Stomach (tissue), 9 donors: ENCODE results near the gene HOXC13. TPM values are rescaled to one million over a fixed set of nuclear protein-coding genes. Genes with fewer than 3 reads are reported as not detected.

ENCODE experiments used
- DNase-seq, 2 donors: peaks; one replicate each; pipeline versions ENCODE4 v3.0.0 to v3.0.0-alpha.2; 2013 to 2019
- H3K27ac ChIP-seq, 5 donors: fragments of 200-600 bp in 4 of 5; sonication (generic) in 4 of 5; one replicate each; pipeline ENCODE4 v1.5.1; 2013 to 2019; ENCODE audit warnings: mild to moderate bottlenecking in 1 of 5, moderate library complexity in 1 of 5
- H3K27me3 ChIP-seq, 3 donors: fragments of 200-600 bp; sonication (generic); one replicate each; pipeline ENCODE4 v1.5.1; 2017 to 2019; ENCODE audit warnings: mixed run types in 1 of 3
- H3K36me3 ChIP-seq, 4 donors: fragments of 200-600 bp; sonication (generic); 1 replicate in 3 of 4; 2 replicates in 1 of 4; pipeline ENCODE4 v1.5.1; 2016 to 2019
- H3K4me1 ChIP-seq, 4 donors: fragments of 200-600 bp; sonication (generic); one replicate each; pipeline ENCODE4 v1.5.1; 2016 to 2019
- H3K4me3 ChIP-seq, 4 donors: fragments of 200-600 bp; sonication (generic) in 3 of 4; one replicate each; pipeline ENCODE4 v1.5.1; 2016 to 2019; ENCODE audit warnings: mild to moderate bottlenecking in 1 of 4
- H3K9me3 ChIP-seq, 4 donors: fragments of 200-600 bp; sonication (generic); one replicate each; pipeline ENCODE4 v1.5.1; 2016 to 2019
- CTCF ChIP-seq, 7 experiments: fragments of 450-650 bp in 4 of 7; fragments of 200-600 bp in 3 of 7; sonication (generic) in 3 of 7; IDR thresholded peaks; one replicate each; pipeline ENCODE4 v1.5.1; 2016 to 2019; ENCODE audit warnings: antibody characterized with exemption in 7 of 7, control low read depth in 2 of 7, mild to moderate bottlenecking in 1 of 7
- EP300 ChIP-seq: sonication (generic); formaldehyde crosslinking; IDR thresholded peaks from one replicate; pipeline ENCODE4 v1.6.1; 2017; ENCODE audit warnings: antibody characterized with exemption
- POLR2A ChIP-seq, 4 donors: fragments of 450-650 bp; IDR thresholded peaks; one replicate each; pipeline ENCODE4 v1.6.1; 2016; ENCODE audit warnings: antibody characterized with exemption in 4 of 4, control low read depth in 2 of 4, mild to moderate bottlenecking in 1 of 4, moderate library complexity in 1 of 4
- POLR2AphosphoS5 ChIP-seq, 3 donors: sonication (generic); formaldehyde crosslinking; IDR thresholded peaks; one replicate each; pipeline ENCODE4 v1.6.1; 2016; ENCODE audit warnings: antibody characterized with exemption in 3 of 3
- WGBS, 5 donors: extraction: QIAGEN DNeasy Blood & Tissue Kit in 3 of 5; methylation state at CpG; one replicate each; pipeline versions ENCODE4 v1.1.5 to v1.1.7; 2013 to 2018; 5-methylcytosine and 5-hydroxymethylcytosine counted together
- intact Hi-C: fragments of 100-400 bp; cut with DNase I; formaldehyde crosslinking; loops from one replicate; pipeline ENCODE4 v1.15.1; 2023; ENCODE audit warnings: low total_unique reads
- polyA plus RNA-seq, 3 donors: library from polyadenylated mRNA; stranded (reverse); fragments of 200-250 nt; gene quantifications; one replicate each; pipeline ENCODE4 v1.2.3, GENCODE V29; 2013
- total RNA-seq, 5 donors: library from RNA; depleted of rRNA; stranded (reverse); fragments of >200 nt; gene quantifications; one replicate each; pipeline versions ENCODE4 v1.1.0 to v1.2.3, GENCODE V29; 2014 to 2016
- donor health status: healthy with polysubstance abuse.
- donor health status: Bipolar disorder and iron deficiency.
- donor health status: healthy.

The HOXC13 gene
- total and polyA plus RNA-seq, 8 donors = not detected

- DNase-seq = no peak
- WGBS, 5 donors = 10 to 12% (median 10%) methylated on average over 38 of the region's 38 CpGs
- Histone ChIP-seq H3K4me1 (peaks cover 8 to 46% (median 33%) of the 10 kb centered on the region in 4 donors), H3K27ac (no peak overlapping the region), H3K27me3 (peaks cover 80 to 100% (median 100%) of the 10 kb centered on the region in 3 donors), H3K36me3 (no peaks in the 10 kb centered on the region), H3K9me3 (peaks cover 0 to 4% (median 0%) of the 10 kb centered on the region in 4 donors), H3K4me3 (no peak overlapping the region)
- intact Hi-C loops = no loop called here
- TF ChIP-seq POLR2AphosphoS5 (IDR thresholded peaks at IDR 0.05) = no peak
- TF ChIP-seq CTCF (IDR thresholded peaks at IDR 0.05) = no peak
- TF ChIP-seq POLR2A (IDR thresholded peaks at IDR 0.05) = no peak
- TF ChIP-seq EP300 = no peak
Measured at GRCh38 chr12:53963434-53964314, 25.0 kb downstream of the HOXC13 start.

- H3K4me1 ChIP-seq = peaks cover 8 to 46% (median 33%) of the 10 kb centered on the region in 4 donors
- H3K27ac ChIP-seq = no peak overlapping the region
- H3K9me3 ChIP-seq = peaks cover 0 to 4% (median 0%) of the 10 kb centered on the region in 4 donors
- 3 to 16% (median 4%) methylated on average over 2 of the region's 2 CpGs for WGBS, 5 donors
- H3K27me3 ChIP-seq = peaks cover 80 to 100% (median 100%) of the 10 kb centered on the region in 3 donors
- H3K36me3 ChIP-seq = no peaks in the 10 kb centered on the region
- TF ChIP-seq POLR2AphosphoS5 (IDR thresholded peaks at IDR 0.05) (no peak), POLR2A (IDR thresholded peaks at IDR 0.05) (no peak), EP300 (no peak), CTCF (IDR thresholded peaks at IDR 0.05) (no peak)
- no peak overlapping the region for H3K4me3 ChIP-seq
- intact Hi-C loops = no loop called here
- no peak for DNase-seq
Measured at GRCh38 chr12:53964315-53964713, 25.7 kb downstream of the HOXC13 start.

GRCh38 chr12:53965281-53966084, 26.9 kb downstream of the HOXC13 start:
- TF ChIP-seq POLR2AphosphoS5 (IDR thresholded peaks at IDR 0.05) (no peak), EP300 (no peak), POLR2A (IDR thresholded peaks at IDR 0.05) (no peak), CTCF (IDR thresholded peaks at IDR 0.05) (no peak)
- Histone ChIP-seq H3K4me1 (peaks cover 8 to 46% (median 32%) of the 10 kb centered on the region in 4 donors), H3K27me3 (peaks cover 82 to 100% (median 100%) of the 10 kb centered on the region in 3 donors), H3K9me3 (peaks cover 0 to 4% (median 0%) of the 10 kb centered on the region in 4 donors), H3K4me3 (no peak overlapping the region), H3K36me3 (no peaks in the 10 kb centered on the region), H3K27ac (no peak overlapping the region)
- no peak for DNase-seq
- intact Hi-C loops = no loop called here
- 4 to 5% (median 5%) methylated on average over 18 of the region's 18 CpGs for WGBS, 5 donors

GRCh38 chr12:53966085-53966384, 27.4 kb downstream of the HOXC13 start:
- peaks cover 79 to 100% (median 100%) of the 10 kb centered on the region in 3 donors for H3K27me3 ChIP-seq
- WGBS, 5 donors = 5 to 10% (median 8%) methylated on average over 15 of the region's 15 CpGs
- H3K27ac ChIP-seq = no peak overlapping the region
- intact Hi-C loops = no loop called here
- H3K36me3 ChIP-seq = no peaks in the 10 kb centered on the region
- H3K4me3 ChIP-seq = no peak overlapping the region
- H3K9me3 ChIP-seq = peaks cover 0 to 4% (median 0%) of the 10 kb centered on the region in 4 donors
- TF ChIP-seq EP300 (no peak), POLR2AphosphoS5 (IDR thresholded peaks at IDR 0.05) (no peak), CTCF (IDR thresholded peaks at IDR 0.05) (no peak), POLR2A (IDR thresholded peaks at IDR 0.05) (no peak)
- peaks cover 8 to 41% (median 27%) of the 10 kb centered on the region in 4 donors for H3K4me1 ChIP-seq
- DNase-seq = no peak
